GM23248 (cell line): ENCODE results near the gene KRT80. TPM values are rescaled to one million over a fixed set of nuclear protein-coding genes. Genes with fewer than 3 reads are reported as not detected.

Source experiments
- DNase-seq: peaks from one replicate; pipeline ENCODE4 v3.0.0-alpha.2; 2015
- H2AFZ ChIP-seq: fragments of 200-600 bp; sonication (generic); 2 replicates; pipeline ENCODE4 v1.6.1; 2016; ENCODE audit warnings: antibody characterized with exemption
- H3F3A ChIP-seq: fragments of 200-600 bp; sonication (generic); 2 replicates; pipeline ENCODE4 v1.6.1; 2016; ENCODE audit warnings: mild to moderate bottlenecking, antibody characterized with exemption, mixed run types; ENCODE audit not compliant: insufficient read depth
- H3K27ac ChIP-seq: fragments of 200-600 bp; sonication (generic); 2 replicates; pipeline ENCODE4 v1.5.1; 2016; ENCODE audit warnings: mild to moderate bottlenecking
- H3K27me3 ChIP-seq: fragments of 200-600 bp; sonication (generic); replicated peaks from 2 replicates; pipeline ENCODE4 v1.6.1; 2016; ENCODE audit warnings: mild to moderate bottlenecking; ENCODE audit not compliant: insufficient read depth
- H3K36me3 ChIP-seq: fragments of 200-600 bp; sonication (generic); 2 replicates; pipeline ENCODE4 v1.6.1; 2016; ENCODE audit warnings: low read depth, mild to moderate bottlenecking
- H3K4me1 ChIP-seq: fragments of 200-600 bp; sonication (generic); 2 replicates; pipeline ENCODE4 v1.6.1; 2016; ENCODE audit warnings: mild to moderate bottlenecking; ENCODE audit not compliant: insufficient read depth
- H3K4me2 ChIP-seq: fragments of 200-600 bp; sonication (generic); one replicate; pipeline ENCODE4 v1.6.1; 2016; ENCODE audit warnings: mild to moderate bottlenecking; ENCODE audit not compliant: unreplicated experiment
- H3K4me3 ChIP-seq: fragments of 200-600 bp; sonication (generic); 2 replicates; pipeline ENCODE4 v1.5.1; 2016; ENCODE audit warnings: mild to moderate bottlenecking
- H3K79me2 ChIP-seq: fragments of 200-600 bp; sonication (generic); 2 replicates; pipeline ENCODE4 v1.6.1; 2016; ENCODE audit warnings: mild to moderate bottlenecking; ENCODE audit not compliant: insufficient read depth
- H3K9ac ChIP-seq: fragments of 200-600 bp; sonication (generic); 2 replicates; pipeline ENCODE4 v1.6.1; 2016; ENCODE audit warnings: mild to moderate bottlenecking
- H3K9me2 ChIP-seq: fragments of 200-600 bp; sonication (generic); 2 replicates; pipeline ENCODE4 v1.6.1; 2016; ENCODE audit warnings: mixed run types, mild to moderate bottlenecking, moderate library complexity; ENCODE audit not compliant: insufficient read depth
- H3K9me3 ChIP-seq: fragments of 200-600 bp; sonication (generic); one replicate; pipeline ENCODE4 v1.6.1; 2017; ENCODE audit warnings: low read depth
- H4K20me1 ChIP-seq: fragments of 200-600 bp; sonication (generic); 2 replicates; pipeline ENCODE4 v1.6.0; 2016; ENCODE audit not compliant: insufficient read depth
- EZH2 ChIP-seq: fragments of 200-600 bp; sonication (generic); IDR thresholded peaks from 2 replicates; pipeline ENCODE4 v1.6.1; 2018; ENCODE audit warnings: antibody characterized with exemption, mild to moderate bottlenecking; ENCODE audit not compliant: insufficient read depth, poor library complexity, severe bottlenecking
- EZH2phosphoT487 ChIP-seq: fragments of 200-600 bp; sonication (generic); IDR thresholded peaks from 2 replicates; pipeline ENCODE4 v1.6.1; 2018; ENCODE audit warnings: antibody characterized with exemption, moderate library complexity, mild to moderate bottlenecking, low read depth; ENCODE audit not compliant: insufficient read depth
- WGBS, 2 experiments: methylation state at CpG; one replicate each; pipeline ENCODE4 v1.1.6; 2015 to 2017; ENCODE audit warnings: low lambda C conversion rate in 2 of 2, low coverage in 1 of 2; ENCODE audit errors: missing lambda C conversion rate in 2 of 2; 5-methylcytosine and 5-hydroxymethylcytosine counted together
- in situ Hi-C: fragments of 300-500 bp; cut with MboI; formaldehyde crosslinking; loops from 2 replicates; pipeline ENCODE4 v1.15.0; 2020
- polyA plus RNA-seq: library from polyadenylated mRNA; unstranded; fragments of >200 nt; fragmentation: Nextera tagmentation; extraction: Ambion mirVana; gene quantifications from 2 replicates; pipeline ENCODE4 v1.2.1, GENCODE V29; 2016
- total RNA-seq: library from RNA; depleted of rRNA; stranded (reverse); fragments of >200 nt; shearing (Covaris generic); gene quantifications from 2 replicates; pipeline ENCODE4 v1.2.3, GENCODE V29; 2014

Gene KRT80
- total and polyA plus RNA-seq, 2 experiments from 2014 or later, result 0.65 to 1.3 TPM

- H3K9me2 ChIP-seq, result no peaks in the 10 kb centered on the region
- in situ Hi-C loops, result no loop called here
- no peaks in the 10 kb centered on the region for H3K36me3 ChIP-seq
- no peaks in the 10 kb centered on the region for H3K9me3 ChIP-seq
- peak overlapping the region; percentile 72 for H3K27ac ChIP-seq
- H3K4me2 ChIP-seq, result no peak overlapping the region
- no peaks in the 10 kb centered on the region for H3K27me3 ChIP-seq
- H3F3A ChIP-seq, result peaks cover 31% of the 10 kb centered on the region
- H3K4me3 ChIP-seq, result no peak overlapping the region
- H3K9ac ChIP-seq, result peak overlapping the region; percentile 26; the same call in 1 of the 2 replicates
- peaks cover 16% of the 10 kb centered on the region for H3K4me1 ChIP-seq
- no peaks in the 10 kb centered on the region for H4K20me1 ChIP-seq
- WGBS, 2 experiments, result 8 to 15% methylated on average over 3 of the region's 3 CpGs
- H2AFZ ChIP-seq, result peak overlapping the region; percentile 31; the same call in 1 of the 2 replicates
- TF ChIP-seq EZH2, result no peak
- TF ChIP-seq EZH2phosphoT487, result no peak
- DNase-seq, result peak; percentile 65
- no peaks in the 10 kb centered on the region for H3K79me2 ChIP-seq
Measured at GRCh38 chr12:52224151-52224550, 32.3 kb upstream of the KRT80 start.

DNA sequence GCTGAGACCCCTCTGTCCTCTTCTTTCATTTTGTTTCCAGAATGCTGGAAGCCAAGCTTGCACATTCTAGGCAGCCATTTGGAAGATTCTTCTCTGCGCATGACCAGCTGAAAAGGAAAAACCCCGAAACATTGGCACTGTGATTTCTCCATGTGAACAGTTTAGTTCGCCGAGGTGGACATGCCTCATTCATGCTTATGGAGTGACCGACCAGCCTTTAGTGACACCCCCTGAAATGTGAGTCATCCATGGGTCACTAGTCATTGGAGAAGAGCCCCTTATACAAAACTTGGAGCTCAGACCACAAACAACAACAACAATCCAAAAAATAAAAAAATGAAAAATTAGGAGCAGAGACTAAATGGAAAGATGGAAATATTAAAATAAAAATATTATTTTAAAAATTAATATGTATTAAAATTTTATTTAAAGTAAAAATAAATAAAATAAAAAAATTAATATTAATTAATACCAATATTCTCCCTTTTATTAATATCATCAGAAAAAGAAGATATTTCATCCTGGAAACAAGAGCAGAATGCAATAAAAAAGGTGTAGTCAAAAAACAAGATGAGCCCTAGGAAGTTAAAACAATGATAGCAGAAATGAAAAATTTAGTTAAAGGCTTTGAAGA lies 31.7 kb upstream of the KRT80 start:
- Histone ChIP-seq H3K27me3 (no peaks in the 10 kb centered on the region), H3F3A (peaks cover 31% of the 10 kb centered on the region), H3K4me2 (peak overlapping the region; percentile 4), H3K36me3 (no peaks in the 10 kb centered on the region), H3K27ac (peak overlapping the region; percentile 72), H3K79me2 (no peaks in the 10 kb centered on the region), H3K9me2 (no peaks in the 10 kb centered on the region), H4K20me1 (no peaks in the 10 kb centered on the region), H3K4me1 (peaks cover 16% of the 10 kb centered on the region), H3K9me3 (no peaks in the 10 kb centered on the region), H3K4me3 (no peak overlapping the region), H2AFZ (peak overlapping the region; percentile 46), H3K9ac (peak overlapping the region; percentile 26; the same call in 1 of the 2 replicates)
- TF ChIP-seq EZH2phosphoT487 (no peak), EZH2 (no peak)
- DNase-seq, result peak; percentile 75
- in situ Hi-C loops, result no loop called here
- 40 to 45% methylated on average over 5 of the region's 5 CpGs for WGBS, 2 experiments

- WGBS, 2 experiments, result 46 to 66% methylated on average over 4 of the region's 4 CpGs
- TF ChIP-seq EZH2 (no peak), EZH2phosphoT487 (no peak)
Measured at GRCh38 chr12:52222692-52223091, 30.9 kb upstream of the KRT80 start.

GRCh38 chr12:52221912-52222457 lies 30.2 kb upstream of the KRT80 start:
- peak overlapping the region; percentile 38 for H3K27ac ChIP-seq
- H4K20me1 ChIP-seq, result no peaks in the 10 kb centered on the region
- peaks cover 16% of the 10 kb centered on the region for H3K4me1 ChIP-seq
- DNase-seq, result peak; percentile 89
- H3K27me3 ChIP-seq, result no peaks in the 10 kb centered on the region
- peaks cover 31% of the 10 kb centered on the region for H3F3A ChIP-seq
- H3K4me3 ChIP-seq, result no peak overlapping the region
- no peak overlapping the region for H3K9ac ChIP-seq
- H2AFZ ChIP-seq, result no peak overlapping the region
- H3K4me2 ChIP-seq, result no peak overlapping the region
- no peaks in the 10 kb centered on the region for H3K36me3 ChIP-seq
- in situ Hi-C loops, result no loop called here
- H3K79me2 ChIP-seq, result no peaks in the 10 kb centered on the region
- TF ChIP-seq EZH2 (no peak), EZH2phosphoT487 (no peak)
- WGBS, 2 experiments, result 5 to 11% methylated on average over 8 of the region's 8 CpGs
- no peaks in the 10 kb centered on the region for H3K9me3 ChIP-seq
- H3K9me2 ChIP-seq, result no peaks in the 10 kb centered on the region

More at GRCh38 chr12:52222692-52223091, 30.9 kb upstream of the KRT80 start:
- H3K27ac ChIP-seq, result peak overlapping the region; percentile 72
- H3F3A ChIP-seq, result peaks cover 31% of the 10 kb centered on the region
- H3K9ac ChIP-seq, result no peak overlapping the region
- peaks cover 16% of the 10 kb centered on the region for H3K4me1 ChIP-seq
- DNase-seq, result no peak
- no peaks in the 10 kb centered on the region for H3K36me3 ChIP-seq
- H3K4me2 ChIP-seq, result no peak overlapping the region
- H3K27me3 ChIP-seq, result no peaks in the 10 kb centered on the region
- H3K9me3 ChIP-seq, result no peaks in the 10 kb centered on the region
- in situ Hi-C loops, result no loop called here
- H2AFZ ChIP-seq, result 0 out of 2 replicates have a peak overlapping the region, but pooled peaks have one; percentile 46
- no peaks in the 10 kb centered on the region for H3K9me2 ChIP-seq
- H4K20me1 ChIP-seq, result no peaks in the 10 kb centered on the region
- no peak overlapping the region for H3K4me3 ChIP-seq
- no peaks in the 10 kb centered on the region for H3K79me2 ChIP-seq
